HG02610 (cell line): Measurements from ENCODE around the gene MBNL2.

Source experiments
- ATAC-seq: cut with Tn5 transposase; IDR thresholded peaks from one replicate; pipeline ENCODE4 v1.9.1; 2021; ENCODE audit warnings: mild to moderate bottlenecking, moderate library complexity; ENCODE audit not compliant: unreplicated experiment

Gene MBNL2

DNA sequence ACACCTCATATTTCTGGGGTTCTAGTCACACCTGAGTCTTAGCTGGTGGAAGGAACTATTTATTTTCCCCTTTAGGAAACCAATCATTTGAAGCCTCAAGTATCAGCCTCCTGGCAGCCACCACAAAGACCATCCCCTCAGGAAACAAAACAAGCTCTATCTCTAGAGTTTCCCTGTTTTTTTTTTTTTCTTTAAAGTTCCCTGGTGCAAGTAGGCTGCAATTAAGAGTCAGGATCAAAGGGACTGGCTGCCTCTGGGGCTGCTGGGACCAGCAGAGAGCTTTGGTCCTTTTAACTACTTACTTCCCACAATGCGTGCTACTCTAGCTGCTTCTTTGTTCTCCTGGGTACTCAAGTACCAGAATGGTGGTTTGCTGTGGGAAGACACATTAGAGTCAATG, 11.4 kb downstream of the MBNL2 start:
- ATAC-seq = no peak

DNA sequence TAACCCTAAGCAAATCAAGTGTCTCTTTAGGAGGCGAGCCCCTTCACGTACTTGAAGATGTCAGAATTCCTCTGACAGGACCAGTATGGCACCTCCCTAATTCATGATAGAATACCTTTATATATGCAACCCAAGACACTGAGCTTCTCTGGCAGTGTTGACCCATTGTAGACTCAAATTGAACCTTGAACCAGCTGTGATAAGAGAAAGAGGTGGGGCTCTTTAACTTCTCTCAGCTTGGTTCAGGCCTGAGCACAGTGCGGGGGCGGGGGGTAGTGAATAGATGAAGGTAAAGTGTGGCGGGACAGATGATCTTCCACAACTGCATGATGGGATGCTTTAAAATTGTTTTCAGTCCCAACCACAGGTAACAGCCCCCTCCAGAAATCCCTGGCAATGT, 12.1 kb downstream of the MBNL2 start:
- ATAC-seq = no peak

DNA sequence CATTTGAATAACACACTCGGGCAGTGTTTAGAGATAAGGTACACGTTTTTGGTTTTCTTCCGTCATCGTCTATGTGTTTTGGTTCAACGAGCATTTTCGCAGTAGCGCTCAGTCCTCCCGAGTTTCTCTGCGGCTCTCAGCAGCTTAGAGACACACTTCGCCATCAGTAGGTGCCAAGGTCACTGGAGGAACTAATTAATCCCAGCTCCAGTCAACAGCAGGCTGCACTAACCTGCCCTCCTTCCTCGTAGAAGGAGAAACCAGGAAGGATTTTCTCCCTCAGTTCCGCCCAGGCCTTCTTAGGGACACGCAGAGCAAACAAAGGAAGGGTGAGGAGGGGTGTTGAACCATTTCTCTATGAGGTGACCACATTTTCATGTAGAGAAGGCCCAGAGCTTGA, 12.6 kb downstream of the MBNL2 start:
- ATAC-seq = no peak

DNA sequence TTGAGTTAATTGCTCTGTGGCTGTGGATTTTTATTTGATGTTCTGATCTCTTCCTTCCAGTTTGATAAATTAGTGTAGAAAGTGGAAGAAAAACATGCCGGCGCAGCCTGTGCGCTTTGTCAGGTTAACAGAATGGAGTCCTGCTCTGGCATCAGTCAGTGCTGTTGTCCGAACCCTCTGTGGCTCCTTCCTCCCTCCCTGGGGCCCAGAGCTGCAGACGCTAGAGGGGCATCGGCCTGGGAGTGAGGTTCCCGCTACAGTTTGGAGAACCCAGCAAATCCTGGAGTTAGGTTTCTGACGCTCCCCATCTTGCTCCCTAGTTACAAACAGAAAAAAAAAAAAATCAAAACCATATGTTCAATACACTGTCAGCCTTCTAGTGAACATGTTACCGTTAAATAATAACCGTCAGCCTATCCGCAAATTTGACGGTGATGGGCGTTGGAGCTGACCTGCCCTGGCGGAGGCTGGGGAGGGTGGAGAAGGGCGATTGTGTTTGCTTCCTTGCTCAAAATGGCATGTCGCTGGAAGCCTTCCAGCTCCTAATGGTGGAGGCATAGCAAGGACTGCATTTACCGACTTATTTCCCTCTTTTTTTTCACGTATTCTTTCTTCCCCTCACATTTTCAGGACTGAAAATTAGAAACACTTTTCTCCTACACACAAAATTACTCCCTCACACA, 13.6 kb downstream of the MBNL2 start:
- ATAC-seq = no peak

DNA sequence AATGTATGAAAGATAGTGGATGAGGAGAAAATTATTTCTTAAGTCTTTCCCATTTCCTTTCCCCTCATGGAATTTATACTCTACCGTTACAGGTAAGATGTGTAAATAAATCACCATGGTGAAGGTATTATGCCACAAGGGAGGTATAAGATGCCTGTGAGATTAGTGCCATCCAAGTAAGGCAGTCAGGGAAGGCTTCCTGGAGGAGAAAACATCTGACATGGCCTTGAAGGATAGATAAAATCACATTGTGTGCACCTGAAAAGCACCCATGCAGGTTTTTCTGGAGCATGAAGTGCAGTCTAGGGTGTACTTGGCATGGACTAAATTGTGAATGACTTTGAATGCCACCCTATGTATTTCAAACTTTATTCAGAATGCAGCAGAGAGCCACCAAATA, 15.3 kb downstream of the MBNL2 start:
- ATAC-seq = no peak

DNA sequence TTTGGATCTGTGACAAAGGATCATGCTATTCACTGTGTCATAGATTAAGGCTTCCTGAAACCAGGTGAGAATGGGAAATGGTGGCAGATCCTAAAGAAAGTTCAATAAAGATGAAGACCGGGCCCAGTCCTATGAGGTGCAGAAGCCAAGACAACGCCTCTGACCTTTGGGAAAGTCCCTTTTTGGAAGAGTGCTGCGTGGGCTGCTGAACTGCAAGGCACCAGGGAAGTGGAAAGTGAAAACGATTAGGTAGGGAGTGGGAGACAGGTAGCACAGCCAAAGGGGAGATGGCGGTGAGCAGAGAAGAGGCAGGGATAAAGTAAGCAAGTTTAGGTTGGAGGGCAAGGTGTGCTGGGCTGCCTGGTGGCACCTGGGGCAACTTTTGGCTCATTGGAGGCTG, 16.3 kb downstream of the MBNL2 start:
- no peak for ATAC-seq

DNA sequence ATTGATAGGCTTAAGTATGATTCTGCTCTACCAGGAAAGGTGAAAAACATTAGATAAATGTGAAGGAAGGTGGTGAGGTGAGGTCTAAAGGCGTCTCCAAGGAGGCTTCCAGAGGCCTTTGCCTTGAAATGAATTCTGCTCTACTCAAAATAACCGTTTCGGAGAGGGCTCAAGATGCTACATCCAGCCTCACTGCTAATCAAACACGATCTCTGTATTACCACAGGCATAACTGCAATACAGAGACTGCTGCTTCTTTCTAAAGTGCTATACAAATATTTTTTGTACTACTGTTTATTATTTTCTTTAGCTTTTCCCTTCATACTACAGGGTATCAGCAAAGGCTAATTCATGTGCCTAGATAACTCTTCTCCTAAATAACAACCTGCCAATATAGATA, 16.8 kb downstream of the MBNL2 start:
- ATAC-seq = no peak

DNA sequence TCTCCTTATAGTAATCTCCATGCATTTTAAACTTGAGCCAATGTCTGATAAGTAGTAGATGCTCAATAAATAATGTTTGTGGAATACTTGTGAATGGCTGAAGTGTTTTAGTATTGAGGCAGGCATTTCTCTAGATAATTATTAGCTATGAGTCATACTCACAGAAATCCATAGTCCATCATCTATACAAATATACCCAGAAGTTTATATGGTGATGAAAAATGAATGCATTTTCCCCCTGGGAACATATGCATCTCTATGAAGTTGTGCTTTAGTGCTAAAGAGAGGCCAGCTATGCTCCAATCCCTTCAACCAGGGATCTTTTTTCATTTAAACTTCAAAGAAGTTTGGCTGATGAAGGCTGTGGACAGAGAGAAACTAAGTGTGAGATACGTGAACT, 17.2 kb downstream of the MBNL2 start:
- ATAC-seq = no peak

DNA sequence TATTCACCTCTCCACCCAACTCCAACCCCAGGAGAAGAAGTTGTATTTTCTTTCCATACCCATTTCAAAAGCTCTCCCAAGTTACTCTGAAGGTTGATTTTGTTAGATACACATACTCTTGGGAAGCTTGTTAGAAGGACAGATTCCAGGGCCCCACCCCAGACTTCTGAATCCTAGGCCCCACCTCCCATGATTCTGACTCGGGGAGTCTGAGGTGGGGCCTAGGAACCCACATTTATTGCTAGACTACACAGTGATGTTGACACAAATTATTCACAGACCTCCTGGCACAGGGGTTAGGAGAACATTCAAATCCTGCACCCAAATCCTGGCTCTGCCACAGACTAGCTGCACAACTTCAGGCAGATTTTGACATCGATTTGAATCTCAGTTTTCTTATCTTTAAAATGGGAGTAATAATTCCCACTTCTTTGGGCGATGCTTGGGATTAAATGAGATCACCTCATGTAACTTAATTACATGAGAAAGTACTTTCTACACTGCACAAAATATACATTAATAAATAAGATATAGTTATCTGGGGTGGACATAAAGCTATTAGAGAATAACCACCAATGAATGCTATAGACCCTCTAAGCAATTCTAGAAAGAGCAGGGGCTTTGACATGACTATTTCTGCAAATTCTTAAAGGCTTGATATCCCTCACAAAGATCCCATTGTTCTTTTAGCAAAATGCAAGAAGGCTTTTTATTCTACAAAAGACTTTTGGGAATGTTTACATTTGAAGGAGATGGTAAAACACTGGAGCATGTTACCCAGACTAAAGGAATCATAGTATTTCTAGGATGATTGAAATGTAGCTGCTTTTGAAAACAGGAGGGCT, 18.0 kb downstream of the MBNL2 start:
- ATAC-seq = no peak

DNA sequence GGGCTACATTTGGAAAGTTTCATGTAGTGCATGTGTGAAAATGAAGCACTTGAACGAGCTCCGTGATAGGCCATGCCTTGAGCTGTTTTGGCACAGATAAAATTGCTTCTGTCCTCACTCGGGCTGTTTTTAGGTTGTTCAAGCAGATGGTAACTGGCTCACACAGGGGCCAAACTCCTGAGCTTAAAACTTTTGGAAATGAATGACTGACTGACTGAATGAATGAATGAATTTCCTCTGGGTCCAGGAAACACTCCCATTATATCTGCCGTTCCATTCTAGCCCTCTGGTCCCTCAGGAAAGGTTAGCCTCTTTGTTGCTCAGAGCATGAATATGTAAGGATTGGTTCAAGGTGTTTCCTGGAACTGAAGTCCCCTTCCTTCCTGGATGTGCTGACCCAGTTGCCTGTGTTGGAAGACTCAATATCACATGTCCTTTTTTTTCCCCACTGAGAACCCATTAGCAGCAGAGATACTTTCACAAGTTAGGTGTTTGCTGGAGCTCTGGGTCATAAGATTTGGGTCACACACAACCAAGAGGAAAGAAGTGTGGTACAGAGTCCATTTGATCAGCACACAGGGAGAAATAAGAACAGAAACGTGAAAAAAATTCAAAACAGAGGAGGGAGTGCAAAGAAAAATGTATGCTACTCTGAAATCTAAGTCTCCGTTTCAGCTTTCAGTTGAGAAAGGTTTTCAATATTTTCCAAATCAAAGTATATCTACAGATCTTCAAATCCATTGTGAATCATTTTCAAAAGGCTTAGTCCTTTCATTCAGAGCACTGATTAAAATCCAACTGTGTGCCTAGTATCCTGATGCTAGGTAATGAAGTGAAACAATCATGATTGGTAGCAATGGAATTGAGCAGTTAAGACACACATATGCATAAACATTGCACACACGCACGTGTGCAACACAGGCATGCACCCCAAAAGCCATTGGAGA, 18.9 kb downstream of the MBNL2 start:
- ATAC-seq = no peak

DNA sequence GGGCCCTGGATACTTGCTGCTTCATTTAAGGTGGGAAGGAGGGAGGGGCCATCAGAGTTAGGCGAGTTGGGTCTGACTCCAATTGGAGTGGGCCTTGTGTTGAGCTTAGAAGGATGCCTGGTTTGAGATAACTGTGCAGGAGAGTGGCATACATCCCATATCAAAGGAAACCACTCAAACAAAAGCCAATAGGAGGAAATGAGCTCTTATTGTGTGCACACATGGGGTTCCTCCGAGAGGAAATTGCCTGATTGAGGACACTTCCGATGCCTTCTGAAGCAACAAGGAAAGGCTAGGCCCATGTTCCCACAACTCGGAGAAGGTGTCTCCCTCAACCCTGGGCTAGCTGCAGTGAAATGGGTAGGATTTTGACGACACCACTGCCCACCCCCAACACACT, 19.6 kb downstream of the MBNL2 start:
- no peak for ATAC-seq

DNA sequence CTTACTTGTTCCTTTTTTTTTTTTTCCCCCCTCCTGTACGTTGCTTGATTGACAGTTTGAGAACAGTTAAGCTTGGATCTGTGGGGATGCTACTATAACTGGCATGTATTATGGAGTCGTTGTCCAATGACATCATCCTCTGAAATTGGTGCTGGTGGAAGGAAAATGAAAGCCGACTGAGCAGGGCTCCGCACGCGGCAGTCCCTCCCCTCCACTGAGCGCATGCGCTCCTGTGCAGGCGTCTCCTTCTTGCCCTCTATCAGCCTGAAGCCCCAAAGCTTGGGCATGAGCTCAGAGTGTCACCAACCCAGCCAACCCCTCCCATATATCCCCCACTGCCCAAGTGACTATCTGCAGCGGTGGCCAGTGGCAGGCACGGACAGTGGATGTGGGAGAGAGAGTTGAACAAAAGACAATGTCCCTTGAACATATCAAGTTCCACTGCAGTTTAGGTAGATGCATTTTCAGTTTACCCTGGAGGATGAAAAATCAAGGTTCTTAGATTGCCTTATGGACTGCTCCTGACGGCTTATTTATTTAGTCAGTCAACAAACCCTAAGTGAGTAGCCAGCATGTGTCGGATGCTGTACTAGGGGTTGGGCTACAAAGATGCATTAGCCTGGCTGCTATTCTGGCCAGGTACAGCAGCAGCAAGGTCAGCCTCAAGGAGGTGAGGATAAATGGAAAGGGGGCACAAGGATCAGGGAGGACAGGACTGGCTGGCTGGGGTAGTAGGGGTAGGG, 20.8 kb downstream of the MBNL2 start:
- ATAC-seq = no peak

DNA sequence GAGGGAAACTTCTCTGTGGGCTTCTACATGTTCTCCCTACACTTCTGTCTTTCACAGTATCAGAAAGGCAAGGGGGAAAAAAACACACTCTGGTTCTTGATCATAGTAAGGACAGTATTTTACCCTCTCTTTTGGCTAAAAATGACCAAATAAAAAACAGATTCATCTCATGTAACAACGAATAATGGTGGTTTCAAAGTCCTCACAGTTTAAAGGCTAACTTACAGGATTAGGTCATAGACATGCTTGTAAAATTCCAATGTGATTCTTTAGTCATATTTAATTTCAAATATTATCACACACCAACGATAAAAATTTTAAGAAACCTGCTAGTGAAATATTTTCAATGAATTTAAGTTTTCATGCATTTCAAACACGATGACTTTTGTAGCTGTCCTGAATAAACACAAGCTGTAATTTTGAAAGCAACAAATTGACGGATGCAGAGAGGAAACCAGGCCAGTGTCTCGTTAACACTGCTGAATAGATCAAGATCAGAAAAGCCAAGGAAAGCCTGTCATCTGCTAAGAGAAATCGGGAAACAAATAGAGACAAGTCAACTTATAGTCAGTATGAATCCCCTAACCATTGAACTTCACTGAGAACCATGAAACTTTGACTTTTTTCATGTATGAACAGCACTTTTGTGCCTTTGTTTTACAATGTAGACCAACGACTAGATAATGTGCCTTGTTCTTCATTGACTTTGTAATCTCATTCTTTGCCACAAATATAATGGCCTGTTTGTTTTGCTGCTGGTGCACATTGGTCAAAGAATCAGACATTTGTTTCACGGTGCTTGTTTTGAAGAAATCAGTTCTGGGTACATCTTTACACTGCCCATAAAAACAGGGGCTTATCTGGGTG, 22.0 kb downstream of the MBNL2 start:
- no peak for ATAC-seq

DNA sequence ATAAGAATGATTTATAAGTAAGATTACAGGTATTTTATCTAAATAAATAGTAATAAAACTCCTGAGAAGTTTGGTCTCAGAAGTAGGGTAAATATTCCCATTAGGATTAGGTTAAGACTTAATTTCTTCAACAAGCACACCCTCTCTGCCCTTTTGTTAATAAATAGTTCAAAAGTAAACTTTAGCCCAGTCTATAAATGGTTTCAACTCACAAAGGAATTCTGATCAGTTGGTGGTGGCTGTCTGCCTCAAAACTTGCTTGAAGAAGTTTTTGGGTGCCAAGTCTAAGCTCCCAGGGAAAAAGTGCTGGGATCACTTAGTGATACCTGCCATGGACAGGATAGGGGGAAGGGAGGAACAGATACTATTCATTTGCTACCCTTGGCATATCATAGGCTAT, 22.9 kb downstream of the MBNL2 start:
- no peak for ATAC-seq

DNA sequence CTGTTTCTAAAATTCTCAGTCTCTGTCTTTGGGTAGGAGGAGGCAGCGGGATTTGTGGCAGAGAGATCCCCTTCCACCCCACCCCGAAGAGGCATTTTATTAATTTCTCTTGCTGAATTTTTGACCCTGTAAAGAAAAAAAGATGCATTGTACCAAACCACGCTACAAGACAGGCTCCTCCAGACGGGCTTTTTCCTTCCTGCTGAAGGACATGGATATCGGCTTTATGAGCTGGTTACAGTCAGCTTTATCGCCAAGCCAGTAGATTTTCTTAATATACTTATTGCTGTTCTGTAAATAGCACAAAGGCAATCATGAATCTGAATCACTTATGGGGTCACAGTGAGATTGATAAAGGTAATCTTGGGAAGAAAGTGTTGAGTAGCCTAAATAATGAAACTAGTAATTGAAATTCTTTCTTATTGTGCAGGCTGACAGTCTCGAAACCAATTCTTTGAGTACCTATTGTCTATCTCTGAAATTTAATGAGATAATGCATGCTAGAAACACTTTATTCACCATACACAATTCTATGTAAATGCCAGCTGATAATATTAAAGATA, 24.5 kb downstream of the MBNL2 start:
- ATAC-seq = no peak

DNA sequence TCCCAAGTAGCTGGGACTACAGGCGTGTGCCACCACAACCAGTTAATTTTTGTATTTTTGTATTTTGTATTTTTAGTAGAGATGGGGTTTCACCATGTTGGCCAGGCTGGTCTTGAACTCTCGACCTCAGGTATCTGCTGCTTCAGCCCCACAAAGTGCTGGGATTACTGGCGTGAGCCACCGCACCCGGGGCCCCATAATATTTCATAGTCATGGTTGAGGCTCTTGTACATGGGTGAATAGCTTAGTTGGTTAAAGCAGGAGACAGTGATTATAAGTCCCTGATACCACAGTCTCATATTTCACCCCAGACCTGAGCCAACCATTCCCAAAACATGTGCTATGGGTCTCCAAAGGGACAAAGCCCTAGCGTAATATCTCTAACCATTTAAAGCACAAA, 26.1 kb downstream of the MBNL2 start:
- no peak for ATAC-seq

DNA sequence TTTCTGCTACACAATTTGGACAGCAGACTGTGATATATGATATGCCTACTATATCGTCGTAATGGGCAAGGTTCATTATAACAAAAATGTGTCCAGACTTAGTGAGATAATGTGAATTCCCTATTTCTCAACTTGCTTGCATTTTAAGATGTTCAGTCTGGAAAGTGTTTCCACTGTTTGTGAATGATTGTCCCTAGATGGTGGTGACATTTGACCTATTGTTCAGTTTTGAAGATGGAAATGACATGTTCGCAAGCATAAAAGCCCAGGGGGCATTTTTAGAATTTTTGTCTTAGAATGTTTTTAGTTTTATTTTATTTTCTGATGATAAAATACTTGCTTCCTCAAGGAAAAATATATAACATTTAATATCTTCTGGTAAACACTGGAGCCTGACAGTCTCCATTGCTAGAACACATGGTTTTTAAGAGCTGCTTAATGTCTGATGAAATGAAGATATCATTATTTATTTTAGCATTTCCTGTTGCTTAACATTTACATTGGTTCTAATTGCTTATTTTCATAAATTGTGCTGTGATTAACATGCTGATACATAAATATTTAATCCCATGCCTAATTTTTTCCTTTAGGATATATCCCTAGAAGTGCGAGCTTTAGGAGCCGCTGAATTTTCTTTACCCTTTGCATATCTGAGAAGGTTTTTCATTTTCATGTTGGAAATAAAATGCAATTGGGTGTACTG, 27.1 kb downstream of the MBNL2 start:
- no peak for ATAC-seq

DNA sequence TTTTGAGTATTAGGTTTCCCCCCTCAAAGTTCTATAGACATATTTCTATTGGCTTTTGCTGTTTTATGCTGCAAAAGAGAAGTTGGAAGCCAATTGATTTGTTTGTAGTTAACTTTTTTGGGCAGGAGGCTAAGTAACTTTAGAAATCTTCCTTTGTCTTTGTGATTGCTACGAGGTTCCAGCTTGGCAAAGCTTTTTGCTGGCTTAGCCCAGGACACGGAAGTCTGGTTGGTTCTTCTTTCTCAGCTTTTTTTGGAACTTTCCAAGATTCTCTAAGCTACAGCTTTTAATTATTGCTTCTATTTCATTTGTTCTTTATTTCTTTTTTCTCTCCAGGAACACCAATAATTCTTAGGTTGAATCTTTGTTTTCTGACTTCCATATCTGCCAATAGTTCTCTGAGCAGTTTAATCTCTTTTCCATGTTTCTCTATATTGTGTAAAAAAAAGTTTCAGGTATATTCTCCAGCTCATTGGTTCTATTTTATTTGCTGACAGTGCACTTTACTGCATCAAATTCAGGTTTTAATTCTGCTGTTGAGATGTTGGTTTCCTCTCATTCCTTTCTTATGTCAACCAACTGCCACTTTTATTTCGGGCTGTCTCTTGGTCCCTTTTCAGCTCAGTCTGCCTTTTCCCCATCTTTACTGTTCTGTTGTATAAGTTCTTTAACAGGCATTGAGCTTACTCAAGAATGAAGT, 27.8 kb downstream of the MBNL2 start:
- no peak for ATAC-seq
